ENCODE results near the gene RBM4. TPM values are rescaled to one million over a fixed set of nuclear protein-coding genes. Genes with fewer than 3 reads are reported as not detected.

The RBM4 gene
- total and polyA plus RNA-seq, 2 of the 13 experiments (the other 11 are each of a cell fraction or from before 2014, with no cell fraction given): 126 to 136 TPM

- TF ChIP-seq ZHX1 (CRISPR knock-in tag; IDR thresholded peaks at IDR 0.05; ENCODE audit: low read depth): peak; percentile 9
- TF ChIP-seq SOX6 (IDR thresholded peaks at IDR 0.05): no peak
- TF ChIP-seq SOX6 (CRISPR knock-in tag; IDR thresholded peaks at IDR 0.05): peak; percentile 42; the same call in 1 of the 2 replicates
- TF ChIP-seq ZNF704 (CRISPR knock-in tag; IDR thresholded peaks at IDR 0.05; ENCODE audit: borderline replicate concordance): peak; percentile 52; the same call in 1 of the 2 replicates
- TF ChIP-seq TERF1 (CRISPR knock-in tag; IDR thresholded peaks at IDR 0.05): no peak
- peak; percentile 71; the same call in 1 of the 2 replicates for TF ChIP-seq HINFP (CRISPR knock-in tag; IDR thresholded peaks at IDR 0.05; ENCODE audit: low read depth)
- no peak for TF ChIP-seq RELA (CRISPR knock-in tag; IDR thresholded peaks at IDR 0.05)
- no peak for TF ChIP-seq RERE (CRISPR knock-in tag; IDR thresholded peaks at IDR 0.05; ENCODE audit: low read depth)
- peak; percentile 64; the same call in 1 of the 2 replicates for TF ChIP-seq ZNF430 (CRISPR knock-in tag; IDR thresholded peaks at IDR 0.05)
- TF ChIP-seq YEATS4 (CRISPR knock-in tag; IDR thresholded peaks at IDR 0.05; ENCODE audit: borderline replicate concordance): peak; percentile 66; the same call in 1 of the 2 replicates
- no peak for TF ChIP-seq DMTF1 (CRISPR knock-in tag; IDR thresholded peaks at IDR 0.05)
Observed at GRCh38 chr11:66677599-66678375, 39.3 kb downstream of the RBM4 start, which contains the start of gene RBM4B (continued).

Measured in HepG2 (cell line).